ENCODE measurements around the gene HACD3.

- TF ChIP-seq CTCF (IDR thresholded peaks at IDR 0.05) (no peak), POLR2A (IDR thresholded peaks at IDR 0.05) (no peak)
Observed at GRCh38 chr15:65558997-65559760, 28.9 kb downstream of the HACD3 start.
